ENCODE data around the gene PSMB7.

The PSMB7 gene

GRCh38 chr9:124342402-124342775 lies 72.9 kb downstream of the PSMB7 start:
- H3K4me3 Mint-ChIP-seq, result no peak overlapping the region
- peaks cover 28% of the 10 kb centered on the region for H3K36me3 Mint-ChIP-seq (ENCODE audit: low read depth)
- no peak overlapping the region for H3K27ac Mint-ChIP-seq
- H3K27me3 Mint-ChIP-seq (ENCODE audit: low read depth, poor library complexity), result no peaks in the 10 kb centered on the region
- no peak for TF ChIP-seq CTCF (IDR thresholded peaks at IDR 0.05)
- peaks cover 40% of the 10 kb centered on the region for H3K4me1 Mint-ChIP-seq
- H3K9me3 Mint-ChIP-seq, result peaks cover 14% of the 10 kb centered on the region
- no peak for DNase-seq

- no peak overlapping the region for H3K4me3 Mint-ChIP-seq
- H3K27ac Mint-ChIP-seq, result no peak overlapping the region
- H3K36me3 Mint-ChIP-seq (ENCODE audit: low read depth), result peaks cover 35% of the 10 kb centered on the region
- no peaks in the 10 kb centered on the region for H3K27me3 Mint-ChIP-seq (ENCODE audit: low read depth, poor library complexity)
- no peak for TF ChIP-seq CTCF (IDR thresholded peaks at IDR 0.05)
- H3K4me1 Mint-ChIP-seq, result peaks cover 40% of the 10 kb centered on the region
- H3K9me3 Mint-ChIP-seq, result peaks cover 18% of the 10 kb centered on the region
- DNase-seq, result no peak
Observed at GRCh38 chr9:124341455-124342170, 73.6 kb downstream of the PSMB7 start.

- Mint-ChIP-seq H3K36me3 (ENCODE audit: low read depth) (peaks cover 47% of the 10 kb centered on the region), H3K9me3 (peaks cover 18% of the 10 kb centered on the region), H3K4me1 (peaks cover 40% of the 10 kb centered on the region), H3K27me3 (ENCODE audit: low read depth, poor library complexity) (no peaks in the 10 kb centered on the region), H3K27ac (peak overlapping the region; percentile 85), H3K4me3 (no peak overlapping the region)
- no peak for TF ChIP-seq CTCF (IDR thresholded peaks at IDR 0.05)
- DNase-seq, result no peak
Observed at GRCh38 chr9:124340219-124341069, 74.8 kb downstream of the PSMB7 start.

- TF ChIP-seq CTCF (IDR thresholded peaks at IDR 0.05), result no peak
- Mint-ChIP-seq H3K4me3 (no peak overlapping the region), H3K9me3 (peaks cover 18% of the 10 kb centered on the region), H3K4me1 (peaks cover 40% of the 10 kb centered on the region), H3K36me3 (ENCODE audit: low read depth) (peaks cover 52% of the 10 kb centered on the region), H3K27ac (peak overlapping the region; percentile 85), H3K27me3 (ENCODE audit: low read depth, poor library complexity) (no peaks in the 10 kb centered on the region)
- peak; percentile 32 for DNase-seq
Observed at GRCh38 chr9:124339603-124340146, 75.6 kb downstream of the PSMB7 start.

GRCh38 chr9:124337562-124337961 lies 77.7 kb downstream of the PSMB7 start:
- Mint-ChIP-seq H3K9me3 (peaks cover 18% of the 10 kb centered on the region), H3K4me1 (peaks cover 29% of the 10 kb centered on the region), H3K27me3 (ENCODE audit: low read depth, poor library complexity) (no peaks in the 10 kb centered on the region), H3K27ac (no peak overlapping the region), H3K36me3 (ENCODE audit: low read depth) (peaks cover 52% of the 10 kb centered on the region), H3K4me3 (no peak overlapping the region)
- TF ChIP-seq CTCF (IDR thresholded peaks at IDR 0.05), result no peak
- no peak for DNase-seq

Data from nephron progenitor cell (in vitro differentiated cells).